ENCODE measurements around the gene NLGN1. TPM values are rescaled to one million over a fixed set of nuclear protein-coding genes. Genes with fewer than 3 reads are reported as not detected.

NLGN1 gene
- total RNA-seq, 4 donors from 2014 or later = 2.2 to 5.8 (median 3.0) TPM

DNA sequence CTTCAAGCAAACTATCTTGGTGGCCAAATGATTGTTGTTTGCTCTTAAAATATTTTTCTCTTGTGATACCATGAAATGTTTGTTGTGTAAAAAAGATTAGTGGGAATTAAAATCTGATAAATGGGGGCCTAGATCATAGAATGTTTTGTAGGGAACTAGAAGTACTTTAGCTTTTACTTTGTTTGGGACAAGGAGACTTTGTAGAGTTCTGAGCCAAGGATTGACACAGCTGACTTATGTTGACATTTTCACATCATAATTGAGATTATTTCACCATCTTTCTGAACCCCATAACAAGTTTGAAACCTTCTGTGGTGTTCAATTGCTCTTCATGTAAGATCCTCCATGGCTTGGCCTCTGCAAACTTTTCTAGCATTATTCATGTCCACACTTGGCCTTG, 235.4 kb downstream of the NLGN1 start:
- TF ChIP-seq EP300 (IDR thresholded peaks at IDR 0.05) (no peak), POLR2AphosphoS5 (IDR thresholded peaks at IDR 0.05) (no peak), CTCF (IDR thresholded peaks at IDR 0.05) (no peak), POLR2A (IDR thresholded peaks at IDR 0.05) (no peak)
- Histone ChIP-seq H3K9me3 (no peaks in the 10 kb centered on the region), H3K4me3 (no peak overlapping the region), H3K36me3 (no peaks in the 10 kb centered on the region), H3K4me1 (no peaks in the 10 kb centered on the region), H3K27ac (no peak overlapping the region), H3K27me3 (no peaks in the 10 kb centered on the region)
- no peak for DNase-seq (ENCODE audit: low spot score in 2 of 2)

DNA sequence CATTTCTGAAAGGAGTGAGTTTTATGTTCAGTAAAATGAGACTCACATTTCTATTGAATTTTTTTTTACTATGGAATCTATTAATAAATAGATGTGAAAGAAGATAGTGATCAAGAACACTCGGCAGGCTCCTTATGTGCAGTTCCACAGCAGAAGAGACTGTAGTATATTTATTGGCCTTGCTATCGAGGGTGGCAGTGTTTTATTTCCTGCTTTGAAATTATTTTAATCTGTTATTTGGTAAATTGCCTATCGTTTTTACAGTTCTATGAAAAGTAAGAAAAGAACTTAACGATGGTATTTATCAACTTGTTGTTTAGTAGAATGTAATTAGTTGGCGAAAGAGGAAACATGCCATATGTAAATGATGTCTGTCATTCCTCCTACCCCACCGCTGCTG, 238.3 kb downstream of the NLGN1 start:
- Histone ChIP-seq H3K27me3 (no peaks in the 10 kb centered on the region), H3K4me1 (no peaks in the 10 kb centered on the region), H3K36me3 (no peaks in the 10 kb centered on the region), H3K9me3 (no peaks in the 10 kb centered on the region), H3K27ac (no peak overlapping the region), H3K4me3 (no peak overlapping the region)
- no peak for DNase-seq (ENCODE audit: low spot score in 2 of 2)
- WGBS = 82% methylated on average over 6 of the region's 6 CpGs
- TF ChIP-seq POLR2A (IDR thresholded peaks at IDR 0.05) = no peak

DNA sequence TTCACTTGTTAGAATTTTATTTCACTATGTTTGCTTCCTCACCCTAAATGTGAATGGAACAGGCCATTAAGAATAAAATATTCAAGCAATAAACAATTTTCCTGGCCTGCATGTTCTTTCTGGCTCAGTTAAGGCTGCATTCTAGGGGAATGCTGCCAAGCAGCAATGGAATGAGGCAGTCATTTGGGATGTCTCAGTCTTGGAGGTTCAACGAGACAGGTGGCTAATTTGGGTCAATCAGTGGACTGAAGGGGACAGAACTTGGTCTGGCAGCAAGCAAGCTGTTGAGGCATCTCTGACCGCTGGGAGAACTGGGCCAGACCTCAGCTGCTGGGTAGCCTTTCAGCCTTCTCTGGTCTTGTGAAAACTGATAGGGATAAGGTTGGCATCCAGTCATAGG, 241.6 kb downstream of the NLGN1 start:
- H3K9me3 ChIP-seq = no peaks in the 10 kb centered on the region
- H3K4me3 ChIP-seq = no peak overlapping the region
- WGBS = 29% methylated on average over 1 of the region's 2 CpGs
- H3K27me3 ChIP-seq = no peaks in the 10 kb centered on the region
- TF ChIP-seq POLR2AphosphoS5 (IDR thresholded peaks at IDR 0.05) (no peak), CTCF (IDR thresholded peaks at IDR 0.05) (no peak), EP300 (IDR thresholded peaks at IDR 0.05) (no peak)
- H3K27ac ChIP-seq = no peak overlapping the region
- no peaks in the 10 kb centered on the region for H3K36me3 ChIP-seq
- DNase-seq (ENCODE audit: low spot score in 2 of 2) = no peak
- no peaks in the 10 kb centered on the region for H3K4me1 ChIP-seq

DNA sequence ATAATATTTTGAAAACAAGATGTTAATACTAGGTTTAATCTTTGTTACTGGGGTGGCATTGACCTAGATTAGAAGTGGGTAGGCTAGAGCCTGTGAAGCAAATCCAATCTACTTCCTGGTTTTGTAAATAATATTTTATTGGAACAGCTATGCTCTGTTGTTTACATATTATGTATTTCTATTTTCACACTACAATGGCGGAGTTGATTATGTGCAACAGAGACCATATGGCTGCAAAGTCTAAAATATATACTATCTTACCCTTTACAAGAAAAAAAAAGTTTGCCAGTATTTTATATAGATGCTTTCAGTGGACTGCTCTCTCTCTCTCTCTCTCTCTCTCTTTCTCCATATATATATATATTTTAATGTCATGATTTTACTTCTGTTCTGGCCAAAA, 244.2 kb downstream of the NLGN1 start:
- H3K36me3 ChIP-seq = no peaks in the 10 kb centered on the region
- no peak overlapping the region for H3K27ac ChIP-seq
- no peak overlapping the region for H3K4me3 ChIP-seq
- no peak for DNase-seq (ENCODE audit: low spot score in 2 of 2)
- WGBS = 94% methylated on average over 1 of the region's 1 CpG
- no peaks in the 10 kb centered on the region for H3K27me3 ChIP-seq
- H3K4me1 ChIP-seq = no peaks in the 10 kb centered on the region
- H3K9me3 ChIP-seq = no peaks in the 10 kb centered on the region
- TF ChIP-seq POLR2A (IDR thresholded peaks at IDR 0.05) = no peak

- 97% methylated on average over 13 of the region's 13 CpGs for WGBS
- H3K4me1 ChIP-seq = no peaks in the 10 kb centered on the region
- no peaks in the 10 kb centered on the region for H3K9me3 ChIP-seq
- no peak overlapping the region for H3K27ac ChIP-seq
- H3K27me3 ChIP-seq = no peaks in the 10 kb centered on the region
- no peak for DNase-seq (ENCODE audit: low spot score in 2 of 2)
- H3K4me3 ChIP-seq = no peak overlapping the region
- no peak for TF ChIP-seq POLR2A (IDR thresholded peaks at IDR 0.05)
- TF ChIP-seq POLR2AphosphoS5 (IDR thresholded peaks at IDR 0.05) = no peak
- TF ChIP-seq EP300 (IDR thresholded peaks at IDR 0.05) = no peak
- no peak for TF ChIP-seq CTCF (IDR thresholded peaks at IDR 0.05)
- H3K36me3 ChIP-seq = no peaks in the 10 kb centered on the region
Measured at GRCh38 chr3:173644086-173645082, 246.8 kb downstream of the NLGN1 start.

GRCh38 chr3:173650596-173650995, 253.1 kb downstream of the NLGN1 start:
- H3K4me3 ChIP-seq = no peak overlapping the region
- H3K27me3 ChIP-seq = no peaks in the 10 kb centered on the region
- H3K9me3 ChIP-seq = no peaks in the 10 kb centered on the region
- H3K4me1 ChIP-seq = no peaks in the 10 kb centered on the region
- no peaks in the 10 kb centered on the region for H3K36me3 ChIP-seq
- no peak for TF ChIP-seq POLR2AphosphoS5 (IDR thresholded peaks at IDR 0.05)
- no peak for TF ChIP-seq EP300 (IDR thresholded peaks at IDR 0.05)
- TF ChIP-seq POLR2A (IDR thresholded peaks at IDR 0.05) = no peak
- TF ChIP-seq CTCF (IDR thresholded peaks at IDR 0.05) = no peak
- no peak overlapping the region for H3K27ac ChIP-seq
- WGBS = 39% methylated on average over 1 of the region's 1 CpG
- DNase-seq (ENCODE audit: low spot score in 2 of 2) = no peak

Data from suprapubic skin (tissue), 4 donors.